Endothelial cell (in vitro differentiated cells): Measurements from ENCODE around the gene KRT77. TPM values are rescaled to one million over a fixed set of nuclear protein-coding genes. Genes with fewer than 3 reads are reported as not detected.

ENCODE experiments used
- DNase-seq: peaks from one replicate; pipeline ENCODE4 v3.0.0; 2021; ENCODE audit warnings: low spot score
- H3K27ac Mint-ChIP-seq: one replicate; pipeline ENCODE4 v1.8.0; 2021; ENCODE audit warnings: mixed read lengths, inconsistent platforms; ENCODE audit not compliant: unreplicated experiment
- H3K27me3 Mint-ChIP-seq: one replicate; pipeline ENCODE4 v1.8.0; 2021; ENCODE audit warnings: mild to moderate bottlenecking, moderate library complexity, mixed read lengths, inconsistent platforms; ENCODE audit not compliant: unreplicated experiment
- H3K36me3 Mint-ChIP-seq: one replicate; pipeline ENCODE4 v1.8.0; 2021; ENCODE audit warnings: mild to moderate bottlenecking, low read depth, mixed read lengths, inconsistent platforms; ENCODE audit not compliant: unreplicated experiment
- H3K4me1 Mint-ChIP-seq: one replicate; pipeline ENCODE4 v1.8.0; 2021; ENCODE audit warnings: mild to moderate bottlenecking, mixed read lengths, inconsistent platforms; ENCODE audit not compliant: unreplicated experiment
- H3K4me3 Mint-ChIP-seq: one replicate; pipeline ENCODE4 v1.8.0; 2021; ENCODE audit warnings: mild to moderate bottlenecking, mixed read lengths, inconsistent platforms; ENCODE audit not compliant: unreplicated experiment
- H3K9me3 Mint-ChIP-seq: one replicate; pipeline ENCODE4 v1.8.0; 2021; ENCODE audit warnings: mixed read lengths, inconsistent platforms; ENCODE audit not compliant: unreplicated experiment
- total RNA-seq: library from RNA; stranded (reverse); fragmentation: NEBNext Ultra II Directional; extraction: Animal tissue kit (Norgen Biotek cat#: 25700); gene quantifications from one replicate; pipeline ENCODE4 v1.2.1, GENCODE V29; 2021; ENCODE audit not compliant: unreplicated experiment
- TF ChIP-seq, protein P1 (sequence below): fragments of 200-600 bp; sonication (generic); IDR thresholded peaks from one replicate; pipeline ENCODE4 v1.5.0; 2021; ENCODE audit warnings: antibody characterized with exemption; ENCODE audit not compliant: unreplicated experiment

KRT77 gene
- total RNA-seq, 1 donor from 2014 or later, result not detected

DNA sequence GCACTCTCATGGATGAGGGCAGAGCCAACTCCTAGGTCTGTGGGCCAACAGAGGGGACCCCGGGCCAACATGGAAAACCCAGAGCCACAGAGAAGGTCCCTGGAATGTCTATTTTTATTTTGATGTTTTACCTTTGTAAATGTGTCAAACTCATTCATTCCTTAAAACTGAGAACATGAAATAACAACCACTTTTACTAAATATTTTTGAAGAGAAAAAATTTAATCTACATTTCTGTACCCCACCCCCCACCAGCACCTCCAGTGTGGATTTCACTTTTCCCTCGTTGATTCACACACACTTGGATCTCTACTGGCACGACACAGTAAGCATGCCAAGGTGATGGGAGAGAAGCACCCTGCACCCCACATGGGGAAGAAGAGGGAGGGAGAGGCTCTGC, 6.7 kb downstream of the KRT77 start:
- Mint-ChIP-seq H3K36me3 (no peaks in the 10 kb centered on the region), H3K4me3 (no peak overlapping the region), H3K27ac (no peak overlapping the region), H3K4me1 (no peaks in the 10 kb centered on the region), H3K9me3 (no peaks in the 10 kb centered on the region), H3K27me3 (peaks cover 12% of the 10 kb centered on the region)
- TF ChIP-seq, protein P1, sequence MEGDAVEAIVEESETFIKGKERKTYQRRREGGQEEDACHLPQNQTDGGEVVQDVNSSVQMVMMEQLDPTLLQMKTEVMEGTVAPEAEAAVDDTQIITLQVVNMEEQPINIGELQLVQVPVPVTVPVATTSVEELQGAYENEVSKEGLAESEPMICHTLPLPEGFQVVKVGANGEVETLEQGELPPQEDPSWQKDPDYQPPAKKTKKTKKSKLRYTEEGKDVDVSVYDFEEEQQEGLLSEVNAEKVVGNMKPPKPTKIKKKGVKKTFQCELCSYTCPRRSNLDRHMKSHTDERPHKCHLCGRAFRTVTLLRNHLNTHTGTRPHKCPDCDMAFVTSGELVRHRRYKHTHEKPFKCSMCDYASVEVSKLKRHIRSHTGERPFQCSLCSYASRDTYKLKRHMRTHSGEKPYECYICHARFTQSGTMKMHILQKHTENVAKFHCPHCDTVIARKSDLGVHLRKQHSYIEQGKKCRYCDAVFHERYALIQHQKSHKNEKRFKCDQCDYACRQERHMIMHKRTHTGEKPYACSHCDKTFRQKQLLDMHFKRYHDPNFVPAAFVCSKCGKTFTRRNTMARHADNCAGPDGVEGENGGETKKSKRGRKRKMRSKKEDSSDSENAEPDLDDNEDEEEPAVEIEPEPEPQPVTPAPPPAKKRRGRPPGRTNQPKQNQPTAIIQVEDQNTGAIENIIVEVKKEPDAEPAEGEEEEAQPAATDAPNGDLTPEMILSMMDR, result no peak
- no peak for DNase-seq

DNA sequence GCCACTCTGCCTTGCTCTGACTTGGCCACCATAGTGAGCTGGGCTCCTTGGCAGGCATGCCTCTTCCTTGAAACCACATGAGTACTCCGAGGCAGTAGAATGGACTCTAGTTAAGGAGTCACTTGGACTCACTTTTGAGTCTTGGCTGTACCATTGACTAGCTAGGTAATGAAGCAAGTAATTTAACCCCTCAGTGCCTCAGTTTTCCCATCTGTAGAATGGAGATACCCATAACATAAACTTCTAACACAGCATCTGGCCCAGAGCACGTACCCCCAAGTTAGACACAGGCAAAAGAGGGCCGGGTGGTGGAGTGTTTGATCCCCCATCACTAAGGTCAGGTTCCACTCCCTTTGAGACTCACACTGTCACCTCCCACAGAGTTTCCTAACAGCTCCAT, 8.3 kb downstream of the KRT77 start:
- no peak overlapping the region for H3K4me3 Mint-ChIP-seq
- H3K4me1 Mint-ChIP-seq, result peaks cover 7% of the 10 kb centered on the region
- no peaks in the 10 kb centered on the region for H3K9me3 Mint-ChIP-seq
- no peak overlapping the region for H3K27ac Mint-ChIP-seq
- H3K36me3 Mint-ChIP-seq, result no peaks in the 10 kb centered on the region
- peaks cover 12% of the 10 kb centered on the region for H3K27me3 Mint-ChIP-seq
- DNase-seq, result no peak
- TF ChIP-seq, protein P1, result no peak

DNA sequence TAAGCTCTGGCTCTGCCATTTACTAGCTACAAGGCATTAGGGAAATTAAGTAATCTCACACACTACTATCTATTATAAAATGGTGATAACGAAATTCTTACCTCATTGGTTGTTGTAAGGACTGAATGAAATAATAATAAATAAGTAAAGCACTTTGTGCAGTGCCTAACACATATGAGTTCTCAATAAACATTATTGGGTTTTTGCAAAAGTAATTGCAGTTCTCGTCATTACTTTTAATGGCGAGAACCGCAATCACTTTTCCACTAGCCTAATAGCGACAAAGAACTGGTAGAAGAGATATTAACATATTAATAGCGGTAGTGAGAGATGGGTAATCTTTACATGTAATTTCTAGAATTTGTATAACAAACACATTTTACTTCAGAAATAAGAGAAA, 9.2 kb downstream of the KRT77 start:
- no peak overlapping the region for H3K4me3 Mint-ChIP-seq
- H3K9me3 Mint-ChIP-seq, result no peaks in the 10 kb centered on the region
- TF ChIP-seq, protein P1, result no peak
- DNase-seq, result no peak
- H3K27ac Mint-ChIP-seq, result no peak overlapping the region
- peaks cover 7% of the 10 kb centered on the region for H3K4me1 Mint-ChIP-seq
- H3K27me3 Mint-ChIP-seq, result peaks cover 12% of the 10 kb centered on the region
- H3K36me3 Mint-ChIP-seq, result no peaks in the 10 kb centered on the region

DNA sequence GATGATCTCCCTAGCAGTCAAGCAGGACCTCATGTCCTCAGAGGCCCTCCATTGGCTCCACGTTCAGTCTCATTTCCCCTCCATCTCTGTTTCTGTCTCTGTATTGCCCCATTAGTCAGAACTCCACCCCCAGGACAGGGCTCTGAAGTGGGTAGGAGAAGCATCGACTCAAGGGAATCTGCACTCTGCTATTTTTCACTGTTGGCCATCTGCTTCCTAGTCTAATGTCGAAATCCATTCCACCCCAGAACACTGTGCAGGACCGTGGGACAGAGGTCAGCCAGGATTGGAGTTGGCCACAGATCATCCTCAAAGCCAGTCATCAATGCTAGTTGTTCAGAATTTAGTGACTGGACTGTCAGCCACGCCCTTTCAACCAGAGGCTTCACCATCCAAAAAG, 10.1 kb downstream of the KRT77 start:
- TF ChIP-seq, protein P1, result no peak
- Mint-ChIP-seq H3K4me3 (no peak overlapping the region), H3K27me3 (peaks cover 12% of the 10 kb centered on the region), H3K36me3 (no peaks in the 10 kb centered on the region), H3K27ac (no peak overlapping the region), H3K9me3 (no peaks in the 10 kb centered on the region), H3K4me1 (peaks cover 7% of the 10 kb centered on the region)
- no peak for DNase-seq

DNA sequence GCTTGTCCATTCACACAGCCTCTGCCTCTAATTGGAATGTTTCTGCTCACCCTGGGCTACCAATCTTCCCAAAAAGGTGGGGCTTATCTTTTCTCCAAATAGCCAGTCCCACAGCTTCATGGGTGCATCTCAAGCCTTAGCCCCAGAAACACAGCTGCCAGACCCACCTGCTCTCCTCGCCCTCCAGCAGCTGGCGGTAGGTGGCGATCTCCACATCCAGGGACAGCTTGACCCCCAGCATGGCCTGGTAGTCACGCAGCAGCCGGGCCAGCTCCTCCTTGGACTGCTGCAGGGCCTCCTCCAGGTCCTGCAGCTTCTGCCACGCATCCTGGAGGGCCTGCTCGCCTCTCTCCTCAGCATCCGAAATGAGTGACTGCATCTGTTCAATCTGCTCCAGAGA, 11.1 kb downstream of the KRT77 start:
- TF ChIP-seq, protein P1, result no peak

More for the DNA sequence above, 11.1 kb downstream of the KRT77 start:
- no peak overlapping the region for H3K4me3 Mint-ChIP-seq
- peaks cover 7% of the 10 kb centered on the region for H3K4me1 Mint-ChIP-seq
- peaks cover 16% of the 10 kb centered on the region for H3K27me3 Mint-ChIP-seq
- H3K9me3 Mint-ChIP-seq, result no peaks in the 10 kb centered on the region
- H3K27ac Mint-ChIP-seq, result no peak overlapping the region
- peak; percentile 56 for DNase-seq
- no peaks in the 10 kb centered on the region for H3K36me3 Mint-ChIP-seq
